ENCODE results near the gene LDLRAD2.

DNA sequence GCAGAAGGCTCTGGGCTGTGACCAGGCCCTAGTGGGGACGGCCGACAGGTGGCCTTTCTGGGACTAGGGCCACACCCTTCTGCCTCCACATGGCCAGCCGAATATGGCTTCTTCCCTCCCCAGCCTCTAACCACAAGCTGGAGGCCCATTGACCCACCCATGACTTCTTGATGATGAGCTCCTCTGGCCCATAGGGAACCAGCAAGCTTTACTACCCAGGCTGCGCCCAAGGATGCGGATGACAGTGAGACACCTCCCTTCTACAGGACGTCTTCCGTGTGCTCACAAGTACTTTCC is 41.0 kb downstream of the LDLRAD2 start:
- TF ChIP-seq POLR2A (IDR thresholded peaks at IDR 0.05; ENCODE audit: low read depth, low read length) (no peak), POLR2AphosphoS5 (IDR thresholded peaks at IDR 0.05; ENCODE audit: low read depth, low read length) (no peak), POU2F2 (IDR thresholded peaks at IDR 0.05; ENCODE audit: low read depth, low read length) (no peak), TAF1 (IDR thresholded peaks at IDR 0.05; ENCODE audit: low read depth, low read length) (no peak)

Measured in GM12891 (cell line).